HepG2 (cell line): Measurements from ENCODE around the gene EVA1A. TPM values are rescaled to one million over a fixed set of nuclear protein-coding genes. Genes with fewer than 3 reads are reported as not detected.
A peak's percentile ranks its signal among the peaks of the same experiment; 100 is the strongest.

Experiments
- ARID2 ChIP-seq: sonication (generic); formaldehyde crosslinking; IDR thresholded peaks from 2 replicates; pipeline ENCODE4 v1.8.1; 2022; ENCODE audit warnings: mild to moderate bottlenecking, missing genetic modification reagents, borderline replicate concordance
- GFI1 ChIP-seq: sonication (generic); formaldehyde crosslinking; IDR thresholded peaks from 2 replicates; pipeline ENCODE4 v1.5.0; 2020; ENCODE audit warnings: missing genetic modification reagents, mild to moderate bottlenecking, borderline replicate concordance
- MTA3 ChIP-seq: sonication (generic); formaldehyde crosslinking; IDR thresholded peaks from 2 replicates; pipeline ENCODE4 v1.4.0; 2020; ENCODE audit warnings: missing genetic modification reagents
- NBN ChIP-seq: fragments of 450-650 bp; conservative IDR thresholded peaks from 2 replicates; pipeline ENCODE4 v1.6.1; 2017
- RBAK ChIP-seq: sonication (generic); formaldehyde crosslinking; IDR thresholded peaks from 2 replicates; pipeline ENCODE4 v1.5.1; 2020; ENCODE audit warnings: mild to moderate bottlenecking, missing genetic modification reagents
- RBM39 ChIP-seq: fragments of 200-400 bp; formaldehyde crosslinking; IDR thresholded peaks from one replicate; pipeline ENCODE4 v1.6.1; 2018; ENCODE audit warnings: antibody characterized with exemption, mild to moderate bottlenecking, low read depth, low read length; ENCODE audit not compliant: poor library complexity, severe bottlenecking
- TFAP4 ChIP-seq: sonication (generic); IDR thresholded peaks from 2 replicates; pipeline ENCODE4 v1.6.1; 2016; ENCODE audit warnings: low read depth, borderline replicate concordance
- ZC3H13 ChIP-seq: sonication (generic); formaldehyde crosslinking; IDR thresholded peaks from 2 replicates; pipeline ENCODE4 v1.8.1; 2023; ENCODE audit warnings: mild to moderate bottlenecking, missing genetic modification reagents, moderate library complexity
- ZFAT ChIP-seq: sonication (generic); formaldehyde crosslinking; conservative IDR thresholded peaks from 2 replicates; pipeline ENCODE4 v1.8.1; 2023; ENCODE audit warnings: missing genetic modification reagents, inconsistent platforms
- ZMYM4 ChIP-seq: sonication (generic); formaldehyde crosslinking; IDR thresholded peaks from 2 replicates; pipeline ENCODE4 v1.8.1; 2023; ENCODE audit warnings: mild to moderate bottlenecking, missing genetic modification reagents
- ZNF138 ChIP-seq: sonication (generic); formaldehyde crosslinking; IDR thresholded peaks from 2 replicates; pipeline ENCODE4 v1.5.0; 2020; ENCODE audit warnings: mild to moderate bottlenecking, low read depth, missing genetic modification reagents
- ZNF326 ChIP-seq: sonication (generic); formaldehyde crosslinking; IDR thresholded peaks from 2 replicates; pipeline ENCODE4 v1.4.0; 2020; ENCODE audit warnings: missing genetic modification reagents, borderline replicate concordance
- ZNF629 ChIP-seq: sonication (generic); formaldehyde crosslinking; conservative IDR thresholded peaks from 2 replicates; pipeline ENCODE4 v1.5.0; 2020; ENCODE audit warnings: missing genetic modification reagents
- ZSCAN5A ChIP-seq: sonication (generic); formaldehyde crosslinking; IDR thresholded peaks from 2 replicates; pipeline ENCODE4 v1.8.0; 2022; ENCODE audit warnings: mild to moderate bottlenecking, missing genetic modification reagents, borderline replicate concordance
- polyA plus RNA-seq, 8 experiments: library from polyadenylated mRNA; depleted of rRNA in 3 of 8; stranded (reverse) in 7 of 8; unstranded in 1 of 8; fragments of >200 nt; fragmentation: Illumina TruSeq in 4 of 8; extraction: Trizol in 4 of 8; gene quantifications; 2 replicates each; pipeline versions ENCODE4 v1.2.1 to v1.2.3, GENCODE V29; 2011 to 2016; ENCODE audit warnings: low read depth in 4 of 8, missing spikeins in 1 of 8, mixed read lengths in 1 of 8; ENCODE audit not compliant: insufficient read depth in 1 of 8
- total RNA-seq, 5 experiments: library from RNA; depleted of rRNA; stranded (reverse); fragments of >200 nt; fragmentation: Illumina TruSeq; extraction: Trizol; gene quantifications; 2 replicates each; pipeline ENCODE4 v1.2.3, GENCODE V29; 2016; ENCODE audit warnings: low read depth in 1 of 5
- TF ChIP-seq, protein P1 (sequence below): sonication (generic); formaldehyde crosslinking; IDR thresholded peaks from 2 replicates; pipeline ENCODE4 v1.5.1; 2020; ENCODE audit warnings: mild to moderate bottlenecking, missing genetic modification reagents
- TF ChIP-seq, protein P2 (sequence below): sonication (generic); formaldehyde crosslinking; IDR thresholded peaks from 2 replicates; pipeline ENCODE4 v1.5.0; 2020; ENCODE audit warnings: missing genetic modification reagents

Gene EVA1A
- total and polyA plus RNA-seq, 2 of the 13 experiments (the other 11 are each of a cell fraction or from before 2014, with no cell fraction given) = 57.5 to 57.8 TPM

DNA sequence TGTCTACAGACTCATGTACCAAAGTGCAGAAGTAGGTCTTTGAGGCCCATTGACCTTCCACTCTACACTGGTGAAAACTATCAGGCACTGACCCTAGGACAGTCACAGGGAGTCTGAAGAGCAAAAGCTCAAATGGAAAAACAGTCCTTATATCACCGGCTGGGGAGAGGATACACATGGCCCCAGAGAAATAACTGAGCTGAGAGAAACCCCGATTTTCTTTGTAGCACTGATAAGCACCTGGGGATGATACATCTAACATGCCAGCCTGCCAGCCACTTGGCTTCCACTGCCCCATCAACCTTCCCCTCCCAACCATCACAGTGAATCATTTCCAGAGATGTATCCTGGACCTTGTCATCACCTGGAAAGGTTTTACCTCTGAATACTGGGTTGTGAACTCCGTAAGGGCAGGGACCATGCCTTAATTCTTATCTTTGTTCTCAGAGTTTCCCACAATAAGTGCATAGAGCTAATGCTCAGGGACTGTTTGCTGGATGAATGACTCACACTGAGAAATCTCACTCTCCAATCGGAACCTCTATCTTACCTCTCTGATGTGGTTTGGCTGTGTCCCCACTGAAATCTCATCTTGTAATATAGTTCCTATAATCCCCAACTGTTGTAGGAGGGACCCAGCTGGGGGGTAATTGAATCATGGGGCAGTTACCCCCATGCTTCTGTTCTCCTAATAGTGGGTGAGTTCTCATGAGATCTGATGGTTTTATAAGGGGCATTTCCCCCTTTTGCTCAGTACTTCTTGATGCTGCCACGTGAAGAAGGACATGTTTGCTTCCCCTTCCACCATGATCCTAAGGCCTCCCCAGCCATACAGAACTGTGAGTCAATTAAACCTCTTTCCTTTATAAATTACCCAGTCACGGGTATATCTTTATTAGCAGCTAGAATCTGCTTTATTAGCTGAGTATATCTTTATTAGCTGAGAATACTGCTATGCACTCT, 37.1 kb downstream of the EVA1A start (continued):
- TF ChIP-seq, protein P1, sequence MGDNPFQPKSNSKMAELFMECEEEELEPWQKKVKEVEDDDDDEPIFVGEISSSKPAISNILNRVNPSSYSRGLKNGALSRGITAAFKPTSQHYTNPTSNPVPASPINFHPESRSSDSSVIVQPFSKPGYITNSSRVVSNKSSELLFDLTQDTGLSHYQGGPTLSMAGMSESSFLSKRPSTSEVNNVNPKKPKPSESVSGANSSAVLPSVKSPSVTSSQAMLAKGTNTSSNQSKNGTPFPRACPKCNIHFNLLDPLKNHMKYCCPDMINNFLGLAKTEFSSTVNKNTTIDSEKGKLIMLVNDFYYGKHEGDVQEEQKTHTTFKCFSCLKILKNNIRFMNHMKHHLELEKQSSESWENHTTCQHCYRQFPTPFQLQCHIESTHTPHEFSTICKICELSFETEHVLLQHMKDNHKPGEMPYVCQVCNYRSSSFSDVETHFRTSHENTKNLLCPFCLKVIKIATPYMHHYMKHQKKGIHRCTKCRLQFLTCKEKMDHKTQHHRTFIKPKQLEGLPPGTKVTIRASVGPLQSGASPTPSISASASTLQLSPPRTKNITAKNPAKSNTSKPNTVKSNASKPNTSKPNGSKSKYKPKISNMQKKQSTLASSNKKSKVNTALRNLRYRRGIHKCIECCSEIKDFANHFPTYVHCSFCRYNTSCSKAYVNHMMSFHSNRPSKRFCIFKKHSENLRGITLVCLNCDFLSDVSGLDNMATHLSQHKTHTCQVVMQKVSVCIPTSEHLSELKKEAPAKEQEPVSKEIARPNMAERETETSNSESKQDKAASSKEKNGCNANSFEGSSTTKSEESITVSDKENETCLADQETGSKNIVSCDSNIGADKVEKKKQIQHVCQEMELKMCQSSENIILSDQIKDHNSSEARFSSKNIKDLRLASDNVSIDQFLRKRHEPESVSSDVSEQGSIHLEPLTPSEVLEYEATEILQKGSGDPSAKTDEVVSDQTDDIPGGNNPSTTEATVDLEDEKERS (CRISPR knock-in tag) = no peak
- TF ChIP-seq ZNF629 (CRISPR knock-in tag) (no peak; the same call in 1 of the 2 replicates), RBAK (CRISPR knock-in tag) (no peak), ZMYM4 (CRISPR knock-in tag) (peak; percentile 40; the same call in 1 of the 2 replicates), ZNF326 (CRISPR knock-in tag) (no peak), ZNF138 (no peak), GFI1 (CRISPR knock-in tag) (peak; percentile 100), MTA3 (no peak), ZC3H13 (CRISPR knock-in tag) (peak; percentile 64), RBM39 (no peak), ZFAT (CRISPR knock-in tag) (no peak), ZSCAN5A (CRISPR knock-in tag) (peak; percentile 18; the same call in 1 of the 2 replicates), NBN (no peak), ARID2 (CRISPR knock-in tag) (no peak), TFAP4 (peak; percentile 83)
- TF ChIP-seq, protein P2, sequence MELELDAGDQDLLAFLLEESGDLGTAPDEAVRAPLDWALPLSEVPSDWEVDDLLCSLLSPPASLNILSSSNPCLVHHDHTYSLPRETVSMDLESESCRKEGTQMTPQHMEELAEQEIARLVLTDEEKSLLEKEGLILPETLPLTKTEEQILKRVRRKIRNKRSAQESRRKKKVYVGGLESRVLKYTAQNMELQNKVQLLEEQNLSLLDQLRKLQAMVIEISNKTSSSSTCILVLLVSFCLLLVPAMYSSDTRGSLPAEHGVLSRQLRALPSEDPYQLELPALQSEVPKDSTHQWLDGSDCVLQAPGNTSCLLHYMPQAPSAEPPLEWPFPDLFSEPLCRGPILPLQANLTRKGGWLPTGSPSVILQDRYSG = 0 out of 2 replicates have a peak, but pooled peaks have one; percentile 44
